Daoy (cell line): ENCODE measurements around the gene CELSR1. TPM values are rescaled to one million over a fixed set of nuclear protein-coding genes. Genes with fewer than 3 reads are reported as not detected.

Experiments used
- DNase-seq: peaks from one replicate; pipeline ENCODE4 v3.0.0-alpha.2; 2015; ENCODE audit warnings: low read depth
- total RNA-seq: library from RNA; depleted of rRNA; stranded (reverse); fragments of >200 nt; shearing (Covaris generic); gene quantifications from 2 replicates; pipeline ENCODE4 v1.2.3, GENCODE V29; 2014

The CELSR1 gene
- total RNA-seq, 1 experiment from 2014 or later = 2.9 TPM

DNA sequence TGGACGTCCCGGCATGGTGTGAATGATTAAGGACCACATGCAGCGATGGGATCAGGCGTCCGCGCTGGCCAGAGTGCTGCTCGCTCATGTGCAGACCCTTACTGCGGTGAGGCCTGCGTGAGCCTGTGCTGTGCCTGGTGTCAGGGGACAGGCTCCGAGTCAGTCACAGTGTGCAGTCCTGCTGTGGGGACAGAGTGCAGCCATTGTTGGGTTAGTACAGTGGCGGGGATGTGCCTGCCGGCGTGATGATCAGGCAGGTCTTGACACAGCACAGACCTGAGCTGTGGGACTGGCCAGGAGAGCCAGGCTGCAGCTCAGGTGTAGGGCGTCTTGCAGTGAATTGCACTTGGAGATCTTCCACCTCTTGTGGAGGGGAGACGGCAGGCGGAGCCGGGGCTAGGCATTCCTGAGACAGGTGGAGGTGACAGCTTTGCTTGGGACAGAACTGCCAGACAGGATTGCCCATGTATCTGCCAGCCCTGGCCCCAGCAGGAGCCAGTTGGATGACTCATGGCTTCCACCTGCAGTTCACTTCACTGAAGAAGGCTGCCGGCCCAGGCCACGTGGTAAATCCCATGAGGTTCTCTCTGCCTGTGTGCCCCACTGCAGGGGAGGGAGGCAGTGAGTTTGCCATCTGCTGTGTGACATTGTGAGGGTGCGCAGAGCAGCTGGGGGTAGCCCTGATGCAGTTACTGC, 184.6 kb downstream of the CELSR1 start:
- DNase-seq = peak; percentile 74

GRCh38 chr22:46352276-46352675, 185.1 kb downstream of the CELSR1 start:
- no peak for DNase-seq

- DNase-seq = no peak
Observed at GRCh38 chr22:46351767-46352166, 185.7 kb downstream of the CELSR1 start.

DNA sequence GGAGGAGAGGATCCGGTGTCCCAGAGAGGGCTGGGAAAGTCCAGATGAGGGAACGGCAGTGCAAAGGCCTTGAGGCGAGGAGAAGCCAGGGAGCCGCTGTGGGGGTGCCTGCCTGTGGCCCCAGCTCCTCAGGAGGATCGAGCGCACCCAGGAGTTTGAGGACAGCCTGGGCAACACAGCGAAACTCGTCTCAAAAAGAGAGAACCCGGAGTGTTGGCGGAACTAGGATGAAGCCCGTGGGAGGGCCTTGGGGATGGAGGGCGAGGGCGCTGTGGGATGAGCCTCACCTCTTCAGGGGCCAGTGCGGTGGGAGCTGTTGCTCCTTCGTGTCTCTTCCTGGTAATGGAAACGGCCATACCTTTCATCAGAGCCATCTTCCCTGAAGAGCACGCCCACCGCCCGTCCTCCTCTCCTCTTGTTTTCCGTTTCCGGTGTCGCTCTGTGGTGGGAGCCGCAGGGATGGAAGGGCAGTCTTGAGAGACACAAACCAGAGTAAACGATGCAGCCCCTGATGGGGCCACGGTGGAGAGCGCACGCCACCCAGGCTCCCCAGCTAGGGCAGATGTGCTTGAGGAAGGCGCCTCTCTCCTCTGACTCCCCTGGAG, 186.2 kb downstream of the CELSR1 start:
- no peak for DNase-seq

GRCh38 chr22:46350646-46351045, 186.8 kb downstream of the CELSR1 start:
- no peak for DNase-seq

DNA sequence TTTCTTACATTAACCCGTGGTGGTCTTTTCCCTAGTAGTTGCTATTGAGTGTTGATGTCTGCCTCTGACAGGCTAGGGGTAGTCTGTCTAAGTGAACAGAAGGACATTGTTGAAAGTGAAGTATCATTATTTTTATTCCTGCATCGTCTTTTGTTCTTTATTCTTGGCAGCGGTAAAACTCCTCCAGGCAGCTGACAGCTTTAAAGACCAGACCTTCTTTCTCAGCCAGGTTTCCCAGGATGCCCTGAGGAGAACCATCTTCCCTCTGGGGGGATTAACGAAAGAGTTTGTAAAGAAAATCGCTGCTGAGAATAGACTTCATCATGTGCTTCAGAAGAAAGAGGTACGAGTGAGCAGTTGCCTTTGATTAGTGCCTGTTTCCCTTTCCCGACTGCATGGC, 187.3 kb downstream of the CELSR1 start:
- no peak for DNase-seq

- no peak for DNase-seq
Observed at GRCh38 chr22:46349681-46350080, 187.7 kb downstream of the CELSR1 start.

DNA sequence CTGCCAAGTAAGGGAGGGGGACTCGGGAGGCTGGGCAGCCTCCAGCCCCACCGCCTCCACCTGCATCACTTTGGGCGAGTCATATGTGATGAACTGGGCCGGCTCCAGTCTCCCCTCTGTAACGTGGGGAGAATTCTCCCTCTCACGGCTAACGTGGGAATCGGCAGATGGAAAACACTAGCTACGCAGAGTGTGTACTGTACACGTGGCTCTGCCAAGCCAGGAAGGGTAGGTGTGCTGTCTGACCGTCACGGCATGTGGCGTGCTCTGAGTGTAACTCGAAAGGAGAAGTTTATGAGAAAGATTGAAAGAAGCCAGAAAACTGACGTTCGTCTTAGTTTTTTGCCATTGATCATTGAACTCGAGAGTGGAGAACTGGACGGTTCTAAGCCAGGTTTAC, 188.2 kb downstream of the CELSR1 start:
- no peak for DNase-seq

GRCh38 chr22:46348099-46348695, 189.2 kb downstream of the CELSR1 start:
- no peak for DNase-seq

DNA sequence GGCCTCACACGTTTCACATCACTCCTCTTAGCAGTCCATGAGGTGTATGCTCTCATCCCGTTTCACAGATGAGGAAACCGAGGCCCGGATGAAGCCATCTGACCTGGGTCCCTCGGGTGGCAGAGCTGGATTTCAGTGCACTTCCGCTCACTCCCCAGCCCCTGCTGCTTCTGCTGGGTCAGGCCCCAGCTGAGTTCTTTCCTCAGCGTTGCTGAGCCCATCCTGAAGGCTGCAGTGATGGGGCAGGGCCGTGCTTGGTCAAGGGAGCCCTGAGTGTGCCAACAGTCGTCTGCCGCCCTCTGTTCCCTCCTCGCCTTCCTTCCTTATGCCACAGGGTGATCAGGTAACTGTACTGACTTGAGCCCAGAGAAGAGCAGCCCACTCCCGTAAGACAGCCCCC, 189.8 kb downstream of the CELSR1 start:
- no peak for DNase-seq

DNA sequence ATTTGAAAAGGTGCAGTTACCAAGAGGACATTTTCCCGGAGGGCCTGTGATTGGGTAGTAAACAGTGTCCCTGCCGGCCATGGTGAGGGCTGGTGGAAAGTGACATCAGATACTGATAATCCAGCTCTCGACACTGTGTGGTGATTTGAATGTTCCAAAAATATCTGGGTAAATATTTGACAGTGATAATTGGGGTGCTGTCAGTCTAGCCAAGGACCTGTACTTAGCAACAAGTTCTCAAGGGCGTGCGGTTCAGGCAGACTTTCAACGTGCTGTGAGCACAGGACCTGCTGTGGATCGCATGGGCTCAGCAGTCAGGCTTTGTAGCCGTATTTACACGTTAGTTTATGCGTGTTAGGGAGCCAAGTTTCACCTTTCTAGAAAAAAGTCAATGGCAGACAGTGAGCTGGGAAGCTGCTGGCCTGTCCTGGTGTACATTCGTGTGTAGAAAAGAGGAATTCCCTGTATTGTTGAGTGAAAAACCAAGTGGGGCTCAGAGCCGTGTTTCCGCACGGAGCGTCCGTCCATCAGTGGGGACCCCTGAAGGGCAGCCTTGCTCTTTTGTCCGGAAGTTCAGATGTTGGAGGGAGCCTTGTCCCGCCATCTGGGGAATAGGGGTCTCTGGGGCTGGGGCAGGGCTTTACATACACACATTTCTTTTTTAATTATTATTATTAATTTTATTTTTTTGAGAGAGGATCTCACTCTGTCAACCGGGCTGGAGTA, 190.6 kb downstream of the CELSR1 start:
- no peak for DNase-seq

DNA sequence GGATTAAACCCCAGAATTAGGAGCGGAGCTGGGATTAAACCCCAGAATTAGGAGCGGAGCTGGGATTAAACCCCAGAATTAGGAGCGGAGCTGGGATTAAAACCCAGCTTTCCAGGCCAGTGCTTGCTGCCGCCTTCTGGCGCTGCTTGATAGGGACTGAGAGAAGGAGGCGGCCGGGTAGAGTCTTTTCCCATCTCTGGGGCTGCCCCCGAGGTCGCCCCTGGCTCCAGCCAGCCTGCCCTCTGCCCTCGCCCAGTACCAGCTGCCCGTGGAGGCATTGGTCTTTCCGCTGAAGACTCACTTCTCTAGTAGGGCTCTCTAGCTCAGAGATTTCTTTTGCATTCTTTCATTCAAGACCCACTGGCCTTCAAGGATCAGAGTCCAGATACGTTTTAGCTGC, 196.7 kb downstream of the CELSR1 start:
- DNase-seq = no peak

- no peak for DNase-seq
Observed at GRCh38 chr22:46339956-46340355, 197.5 kb downstream of the CELSR1 start.

- DNase-seq = no peak
Observed at GRCh38 chr22:46338636-46339035, 198.8 kb downstream of the CELSR1 start.

- no peak for DNase-seq
Observed at GRCh38 chr22:46337870-46338269, 199.6 kb downstream of the CELSR1 start.

- DNase-seq = no peak
Observed at GRCh38 chr22:46336119-46337078, 201.0 kb downstream of the CELSR1 start.

DNA sequence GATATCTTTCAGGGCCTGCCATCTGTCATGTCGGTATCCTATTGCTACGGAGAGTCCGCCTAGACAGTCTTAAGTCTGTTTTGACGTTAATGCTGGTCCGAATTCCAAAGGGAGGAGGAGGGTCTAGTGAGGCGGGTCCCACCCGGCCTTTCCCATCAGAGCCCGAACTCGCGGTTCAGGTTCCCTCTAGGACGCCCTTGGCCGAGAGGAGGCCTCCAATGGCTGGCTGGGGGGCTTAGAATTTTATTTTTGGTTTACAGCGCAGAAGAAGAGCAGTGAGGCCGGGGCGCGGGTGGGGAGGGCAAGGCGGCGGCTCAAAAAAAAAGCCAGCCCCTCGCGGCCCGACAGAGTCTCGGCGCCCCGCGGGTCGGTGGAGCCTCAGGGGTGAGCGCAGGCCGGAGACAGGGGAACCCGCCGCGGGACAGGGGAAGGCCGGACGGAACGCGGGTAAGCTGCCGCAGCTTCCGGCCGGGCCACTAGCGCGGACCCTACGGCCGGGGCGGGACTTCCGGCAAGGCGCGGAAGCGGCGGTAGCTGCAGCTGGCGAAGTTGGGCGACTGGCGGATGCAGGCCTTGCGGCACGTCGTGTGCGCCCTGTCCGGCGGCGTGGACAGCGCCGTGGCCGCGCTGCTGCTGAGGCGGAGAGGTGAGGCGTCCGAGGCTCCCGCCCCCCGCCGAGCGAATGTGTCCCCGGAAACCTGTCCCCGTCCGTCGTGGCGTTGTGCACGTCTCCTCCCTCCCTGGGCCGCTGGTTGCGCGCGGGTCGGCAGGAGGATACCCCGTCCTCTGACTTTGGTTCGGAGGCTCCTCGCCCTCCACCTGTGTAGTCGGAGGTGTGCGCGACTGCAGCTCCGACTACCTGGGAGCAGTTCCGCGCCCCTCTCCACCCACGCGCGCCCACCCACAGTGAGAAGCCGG, 202.0 kb downstream of the CELSR1 start, which contains the start of gene TRMU:
TRMU (plus strand) TSS at position 514 of the 918 bp plus-strand sequence; CDS start at position 565, 51 bp downstream.
- peak; percentile 91 for DNase-seq

DNA sequence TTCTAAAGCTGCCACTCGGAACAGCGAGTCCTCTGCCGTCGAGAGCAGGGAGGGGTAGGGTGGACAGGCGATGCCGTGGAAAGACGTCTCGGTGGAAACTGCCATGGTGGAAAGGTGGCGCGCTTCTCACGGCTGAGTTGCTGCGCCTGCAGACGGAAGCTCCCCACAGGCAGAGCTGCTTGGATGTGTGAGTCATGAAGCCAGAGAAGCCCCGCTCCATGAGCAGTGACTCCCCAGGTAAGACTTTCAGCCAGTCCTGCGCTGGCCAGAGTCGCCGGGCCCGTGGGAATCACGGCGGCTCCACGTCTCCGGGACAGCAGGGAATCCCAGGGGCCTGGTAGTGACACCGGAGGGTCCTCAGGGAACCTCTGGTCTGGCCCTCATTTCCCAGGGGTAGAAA, 205.9 kb downstream of the CELSR1 start:
- no peak for DNase-seq

- DNase-seq = no peak
Observed at GRCh38 chr22:46330426-46330825, 207.0 kb downstream of the CELSR1 start.

GRCh38 chr22:46329616-46330015, 207.8 kb downstream of the CELSR1 start:
- DNase-seq = no peak
